Coronary artery (tissue), 2 donors: ENCODE results near the gene SH2D2A.

Experiments used
- DNase-seq: peaks from one replicate; pipeline ENCODE4 v3.0.0-alpha.2; 2017; ENCODE audit warnings: low spot score
- H3K27ac ChIP-seq, 2 donors: fragments of 200-600 bp; sonication (generic); one replicate each; pipeline ENCODE4 v1.5.1; 2016 to 2019
- H3K4me3 ChIP-seq: fragments of 200-600 bp; sonication (generic); 2 replicates; pipeline ENCODE4 v1.5.1; 2016; ENCODE audit warnings: mild to moderate bottlenecking, moderate library complexity
- TF ChIP-seq, protein P1 (sequence below): fragments of 200-600 bp; sonication (generic); IDR thresholded peaks from one replicate; pipeline ENCODE4 v1.5.1; 2019; ENCODE audit warnings: antibody characterized with exemption

The SH2D2A gene

DNA sequence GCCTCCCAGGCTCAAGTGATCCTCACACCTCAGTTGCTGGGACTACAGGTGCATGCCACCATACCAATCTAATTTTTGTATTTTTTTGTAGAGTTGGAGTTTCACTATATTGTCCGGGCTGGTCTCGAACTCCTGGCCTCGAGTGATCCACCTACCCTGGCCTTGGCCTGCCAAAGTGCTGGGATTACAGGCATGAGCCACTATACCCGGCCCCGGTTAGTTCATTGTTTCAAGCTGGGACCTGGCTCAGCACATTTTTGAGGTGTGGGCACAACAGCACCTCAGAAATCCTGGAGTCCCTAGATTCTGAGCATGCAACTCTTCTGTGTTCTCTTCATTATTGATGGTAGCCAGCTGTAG lies 21.3 kb downstream of the SH2D2A start:
- Histone ChIP-seq H3K27ac (no peak overlapping the region), H3K4me3 (no peak overlapping the region)
- no peak for DNase-seq
- TF ChIP-seq, protein P1, sequence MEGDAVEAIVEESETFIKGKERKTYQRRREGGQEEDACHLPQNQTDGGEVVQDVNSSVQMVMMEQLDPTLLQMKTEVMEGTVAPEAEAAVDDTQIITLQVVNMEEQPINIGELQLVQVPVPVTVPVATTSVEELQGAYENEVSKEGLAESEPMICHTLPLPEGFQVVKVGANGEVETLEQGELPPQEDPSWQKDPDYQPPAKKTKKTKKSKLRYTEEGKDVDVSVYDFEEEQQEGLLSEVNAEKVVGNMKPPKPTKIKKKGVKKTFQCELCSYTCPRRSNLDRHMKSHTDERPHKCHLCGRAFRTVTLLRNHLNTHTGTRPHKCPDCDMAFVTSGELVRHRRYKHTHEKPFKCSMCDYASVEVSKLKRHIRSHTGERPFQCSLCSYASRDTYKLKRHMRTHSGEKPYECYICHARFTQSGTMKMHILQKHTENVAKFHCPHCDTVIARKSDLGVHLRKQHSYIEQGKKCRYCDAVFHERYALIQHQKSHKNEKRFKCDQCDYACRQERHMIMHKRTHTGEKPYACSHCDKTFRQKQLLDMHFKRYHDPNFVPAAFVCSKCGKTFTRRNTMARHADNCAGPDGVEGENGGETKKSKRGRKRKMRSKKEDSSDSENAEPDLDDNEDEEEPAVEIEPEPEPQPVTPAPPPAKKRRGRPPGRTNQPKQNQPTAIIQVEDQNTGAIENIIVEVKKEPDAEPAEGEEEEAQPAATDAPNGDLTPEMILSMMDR = no peak

DNA sequence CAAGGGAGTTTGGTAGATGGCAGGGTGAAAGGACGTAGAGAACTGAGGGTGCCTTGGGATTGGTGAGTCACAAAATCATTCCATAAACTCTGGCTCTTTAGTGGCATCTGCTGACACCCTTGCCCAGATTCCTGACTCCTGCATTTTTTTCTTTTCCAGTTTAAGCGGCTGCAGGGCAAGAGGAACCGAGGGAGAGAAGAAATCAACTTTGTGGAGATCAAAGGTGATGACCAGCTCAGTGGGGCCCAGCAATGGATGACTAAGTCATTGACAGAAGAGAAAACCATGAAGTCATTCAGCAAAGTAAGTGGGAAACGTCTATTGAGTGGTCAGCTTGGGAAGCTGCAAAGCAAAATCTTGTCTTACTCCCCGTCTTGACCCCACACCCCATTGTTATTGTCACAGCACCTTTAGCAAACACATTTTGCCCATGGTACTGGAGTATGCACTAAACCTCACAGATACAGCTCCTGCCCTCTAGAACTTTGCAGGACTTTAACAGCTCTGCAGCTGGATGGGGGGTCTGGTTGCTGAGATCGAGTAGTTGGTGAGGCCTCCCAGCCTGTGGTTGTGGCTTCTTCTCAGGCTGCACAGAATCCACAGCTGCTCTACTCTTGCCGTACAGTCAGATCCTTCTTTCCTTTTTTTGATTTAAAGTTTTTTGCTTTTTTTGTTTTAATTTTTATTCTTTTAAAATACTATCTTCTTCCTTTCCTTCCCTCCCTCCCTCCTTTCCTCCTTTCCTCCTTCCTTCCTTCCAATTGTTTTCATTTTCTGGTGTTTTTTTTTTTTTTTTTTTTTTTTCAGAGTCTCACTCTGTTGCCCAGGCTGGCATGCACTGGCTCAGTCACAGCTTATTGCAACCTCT lies 21.9 kb downstream of the SH2D2A start:
- TF ChIP-seq, protein P1 = no peak
- Histone ChIP-seq H3K4me3 (no peak overlapping the region), H3K27ac (no peak overlapping the region)
- DNase-seq = no peak

DNA sequence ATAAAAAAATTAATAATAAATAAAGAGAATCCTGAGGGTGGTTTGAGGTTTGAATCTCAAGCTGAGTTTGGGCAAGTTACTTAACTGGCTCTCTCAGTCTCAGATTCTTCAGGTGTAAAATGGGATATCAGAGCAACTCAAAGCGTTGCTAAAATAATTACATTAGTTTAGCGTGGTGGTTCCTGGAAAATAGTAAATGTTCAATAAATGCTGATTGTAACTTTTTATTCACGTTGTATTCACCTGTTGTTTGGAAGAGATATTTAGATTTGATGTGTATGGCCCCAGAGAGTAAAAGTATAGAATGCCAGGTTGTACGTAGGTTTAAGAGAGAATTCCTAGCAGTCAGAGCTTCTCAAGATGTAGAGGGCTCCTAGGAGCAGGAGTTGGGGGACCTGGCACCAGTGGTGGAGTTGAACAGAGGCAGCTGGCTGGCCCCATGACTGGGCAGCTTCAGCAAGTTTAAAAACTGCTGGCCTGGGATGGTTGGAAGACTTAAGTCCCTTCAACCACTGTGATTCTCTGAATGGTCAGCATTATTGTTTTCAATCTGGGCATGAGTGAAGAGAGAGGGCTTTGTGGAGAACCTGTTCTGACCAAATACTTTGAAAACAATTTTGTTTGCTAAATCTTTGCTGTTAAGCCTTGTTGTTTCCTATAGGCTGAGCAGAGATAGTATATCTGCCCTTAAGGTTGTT lies 26.9 kb downstream of the SH2D2A start:
- TF ChIP-seq, protein P1 = no peak
- Histone ChIP-seq H3K27ac (no peak overlapping the region), H3K4me3 (no peak overlapping the region)
- DNase-seq = no peak

DNA sequence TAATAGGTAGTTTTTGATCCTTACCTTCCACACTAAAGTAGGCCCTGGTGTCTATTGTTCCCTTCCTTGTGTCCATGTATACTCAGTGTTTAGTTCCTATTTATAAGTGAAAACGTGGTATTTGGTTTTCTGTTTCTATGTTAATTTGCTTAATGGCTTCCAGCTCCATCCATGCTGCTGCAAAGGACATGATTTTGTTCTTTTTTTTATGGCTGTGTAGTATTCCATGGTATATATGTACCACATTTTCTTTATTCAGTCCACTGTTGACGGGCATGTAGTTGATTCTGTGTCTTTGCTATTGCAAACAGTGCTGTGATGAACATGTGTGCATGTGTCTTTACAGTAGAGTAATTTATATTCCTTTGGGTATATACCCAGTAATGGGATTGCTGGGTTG lies 28.5 kb downstream of the SH2D2A start:
- H3K4me3 ChIP-seq = no peak overlapping the region
- TF ChIP-seq, protein P1 = no peak
- DNase-seq = no peak
- H3K27ac ChIP-seq = no peak overlapping the region

DNA sequence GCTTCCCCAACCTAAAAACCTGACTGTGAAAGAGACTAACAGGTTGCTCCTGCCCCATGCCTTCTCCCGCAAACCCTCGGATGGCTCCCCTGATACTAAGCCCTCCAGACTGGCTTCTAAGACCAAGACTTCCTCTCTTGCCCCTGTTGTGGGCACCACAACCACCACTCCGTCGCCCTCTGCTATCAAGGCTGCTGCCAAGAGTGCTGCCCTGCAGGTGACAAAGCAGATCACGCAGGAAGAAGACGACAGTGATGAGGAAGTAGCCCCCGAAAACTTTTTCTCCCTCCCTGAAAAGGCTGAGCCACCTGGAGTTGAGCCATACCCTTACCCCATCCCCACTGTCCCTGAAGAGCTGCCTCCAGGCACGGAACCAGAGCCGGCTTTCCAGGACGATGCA lies 30.0 kb downstream of the SH2D2A start:
- no peak overlapping the region for H3K27ac ChIP-seq
- TF ChIP-seq, protein P1 = no peak
- H3K4me3 ChIP-seq = no peak overlapping the region
- no peak for DNase-seq

DNA sequence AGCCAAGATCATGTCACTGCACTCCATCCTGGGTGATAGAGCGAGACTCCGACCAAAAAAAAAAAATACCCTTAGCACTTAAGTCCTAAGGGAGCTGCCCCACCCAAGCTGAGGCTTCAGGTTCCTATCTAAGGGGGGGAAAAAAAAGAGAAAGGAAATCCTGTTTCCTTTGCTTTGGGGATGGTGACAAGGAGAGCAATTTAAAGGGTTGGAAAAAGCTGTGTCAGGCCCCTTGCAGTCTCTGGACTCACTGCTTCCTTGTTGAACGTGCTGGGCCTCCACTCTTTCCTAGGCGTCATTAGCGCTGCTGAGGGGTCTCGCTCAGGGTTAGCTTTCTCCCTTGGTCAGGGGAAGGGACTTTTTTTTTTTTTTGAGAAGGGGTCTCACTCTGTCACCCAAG lies 31.2 kb downstream of the SH2D2A start:
- DNase-seq = no peak
- no peak overlapping the region for H3K27ac ChIP-seq

More for the DNA sequence above, 31.2 kb downstream of the SH2D2A start:
- no peak overlapping the region for H3K4me3 ChIP-seq
- TF ChIP-seq, protein P1 = no peak
